ENCODE data around the gene FARS2. TPM values are rescaled to one million over a fixed set of nuclear protein-coding genes. Genes with fewer than 3 reads are reported as not detected.

FARS2 gene
- polyA plus RNA-seq, 1 donor from 2014 or later, result 11.9 TPM

GRCh38 chr6:5718231-5718947, 457.1 kb downstream of the FARS2 start:
- no peak overlapping the region for H2AFZ ChIP-seq (ENCODE audit: low read depth, low read length)
- H3K79me2 ChIP-seq (replicated peaks; ENCODE audit: insufficient read depth, low read length), result no peaks in the 10 kb centered on the region
- no peak for TF ChIP-seq POLR2AphosphoS5 (IDR thresholded peaks at IDR 0.05)
- TF ChIP-seq TAF1 (IDR thresholded peaks at IDR 0.05; ENCODE audit: low read depth), result no peak
- TF ChIP-seq RAD21 (conservative IDR thresholded peaks at IDR 0.05), result no peak
- no peak for TF ChIP-seq EP300 (conservative IDR thresholded peaks at IDR 0.05; ENCODE audit: poor library complexity, severe bottlenecking)
- TF ChIP-seq, protein P1, sequence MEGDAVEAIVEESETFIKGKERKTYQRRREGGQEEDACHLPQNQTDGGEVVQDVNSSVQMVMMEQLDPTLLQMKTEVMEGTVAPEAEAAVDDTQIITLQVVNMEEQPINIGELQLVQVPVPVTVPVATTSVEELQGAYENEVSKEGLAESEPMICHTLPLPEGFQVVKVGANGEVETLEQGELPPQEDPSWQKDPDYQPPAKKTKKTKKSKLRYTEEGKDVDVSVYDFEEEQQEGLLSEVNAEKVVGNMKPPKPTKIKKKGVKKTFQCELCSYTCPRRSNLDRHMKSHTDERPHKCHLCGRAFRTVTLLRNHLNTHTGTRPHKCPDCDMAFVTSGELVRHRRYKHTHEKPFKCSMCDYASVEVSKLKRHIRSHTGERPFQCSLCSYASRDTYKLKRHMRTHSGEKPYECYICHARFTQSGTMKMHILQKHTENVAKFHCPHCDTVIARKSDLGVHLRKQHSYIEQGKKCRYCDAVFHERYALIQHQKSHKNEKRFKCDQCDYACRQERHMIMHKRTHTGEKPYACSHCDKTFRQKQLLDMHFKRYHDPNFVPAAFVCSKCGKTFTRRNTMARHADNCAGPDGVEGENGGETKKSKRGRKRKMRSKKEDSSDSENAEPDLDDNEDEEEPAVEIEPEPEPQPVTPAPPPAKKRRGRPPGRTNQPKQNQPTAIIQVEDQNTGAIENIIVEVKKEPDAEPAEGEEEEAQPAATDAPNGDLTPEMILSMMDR (IDR thresholded peaks at IDR 0.05; ENCODE audit: poor library complexity, severe bottlenecking), result no peak
- TF ChIP-seq SMC3 (conservative IDR thresholded peaks at IDR 0.05; ENCODE audit: poor library complexity), result no peak
- no peak for TF ChIP-seq MXI1 (conservative IDR thresholded peaks at IDR 0.05; ENCODE audit: poor library complexity, severe bottlenecking)
- no peak for TF ChIP-seq EZH2 (IDR thresholded peaks at IDR 0.05; ENCODE audit: borderline replicate concordance, insufficient read depth, low read length, poor library complexity, severe bottlenecking)
- TF ChIP-seq REST (IDR thresholded peaks at IDR 0.05; ENCODE audit: borderline replicate concordance), result no peak
- no peaks in the 10 kb centered on the region for H4K20me1 ChIP-seq (ENCODE audit: insufficient read depth)
- H3F3A ChIP-seq (ENCODE audit: insufficient read depth, low read length, poor library complexity, severe bottlenecking), result no peaks in the 10 kb centered on the region
- H3K4me2 ChIP-seq (ENCODE audit: low read length), result no peak overlapping the region
- no peak overlapping the region for H3K9ac ChIP-seq (ENCODE audit: low read length)
- H3K9me3 ChIP-seq (ENCODE audit: low read length), result no peaks in the 10 kb centered on the region
- H3K27ac ChIP-seq (ENCODE audit: low read length), result no peak overlapping the region
- no peak overlapping the region for H3K4me3 ChIP-seq (ENCODE audit: low read length)
- no peaks in the 10 kb centered on the region for H3K27me3 ChIP-seq (ENCODE audit: insufficient read depth, low read depth, low read length)
- no peaks in the 10 kb centered on the region for H3K36me3 ChIP-seq (ENCODE audit: insufficient read depth, low read length)
- no peaks in the 10 kb centered on the region for H3K9me2 ChIP-seq (ENCODE audit: insufficient read depth, low read length)

DNA sequence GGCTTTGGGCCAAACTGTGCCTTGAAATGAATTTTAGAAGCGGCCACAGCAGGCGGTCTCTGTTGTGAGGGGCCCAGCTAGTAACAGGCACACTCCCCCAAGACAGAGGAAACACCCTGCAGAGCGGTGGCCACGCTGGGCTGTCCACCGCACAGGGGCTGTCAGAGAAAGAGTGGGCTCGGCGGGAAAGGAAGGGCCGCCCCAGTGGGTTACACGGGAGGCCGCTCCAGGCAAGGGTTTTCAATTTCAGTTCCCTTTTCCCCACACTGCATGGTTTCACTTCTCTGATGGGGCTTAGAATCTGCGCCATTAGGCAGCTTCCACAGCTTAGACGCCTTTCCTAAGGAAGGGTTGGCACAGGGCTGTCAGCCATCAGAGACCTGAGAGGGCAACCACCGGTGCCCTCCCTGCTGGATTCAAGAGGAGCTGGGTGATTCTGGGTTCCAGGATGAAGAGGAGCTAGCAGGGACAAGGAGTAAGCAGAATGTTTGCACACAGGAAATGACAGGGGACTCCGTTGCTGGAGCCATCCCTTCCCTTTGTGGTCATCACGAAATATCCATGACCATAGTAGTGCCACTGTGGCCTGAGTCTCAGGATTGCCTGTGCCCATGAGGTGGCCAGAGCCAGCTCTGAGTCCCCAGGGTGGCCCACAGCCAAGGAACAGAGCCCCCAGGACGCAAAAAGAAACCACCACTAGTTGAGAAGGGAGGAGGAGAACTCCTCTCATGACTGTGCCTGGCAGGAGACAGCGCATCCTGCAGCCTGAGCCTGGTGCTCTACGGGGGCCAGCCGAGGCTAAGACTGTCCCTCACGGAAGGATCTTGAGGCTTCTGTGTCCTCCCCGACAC, 462.8 kb downstream of the FARS2 start:
- Histone ChIP-seq H2AFZ (ENCODE audit: low read depth, low read length) (no peak overlapping the region), H3K4me2 (ENCODE audit: low read length) (no peak overlapping the region), H3K9me3 (ENCODE audit: low read length) (no peaks in the 10 kb centered on the region), H3K27ac (ENCODE audit: low read length) (no peak overlapping the region), H3K79me2 (replicated peaks; ENCODE audit: insufficient read depth, low read length) (no peaks in the 10 kb centered on the region), H3K4me3 (ENCODE audit: low read length) (no peak overlapping the region), H3K36me3 (ENCODE audit: insufficient read depth, low read length) (no peaks in the 10 kb centered on the region), H4K20me1 (ENCODE audit: insufficient read depth) (no peaks in the 10 kb centered on the region), H3F3A (ENCODE audit: insufficient read depth, low read length, poor library complexity, severe bottlenecking) (no peaks in the 10 kb centered on the region), H3K27me3 (ENCODE audit: insufficient read depth, low read depth, low read length) (no peaks in the 10 kb centered on the region), H3K9me2 (ENCODE audit: insufficient read depth, low read length) (no peaks in the 10 kb centered on the region), H3K9ac (ENCODE audit: low read length) (no peak overlapping the region)
- no peak for TF ChIP-seq TAF1 (IDR thresholded peaks at IDR 0.05; ENCODE audit: low read depth)
- TF ChIP-seq POLR2AphosphoS5 (IDR thresholded peaks at IDR 0.05), result no peak
- TF ChIP-seq REST (IDR thresholded peaks at IDR 0.05; ENCODE audit: borderline replicate concordance), result no peak
